Hindlimb muscle (tissue), 1 donor: ENCODE results near the gene EXOC4. TPM values are rescaled to one million over a fixed set of nuclear protein-coding genes. Genes with fewer than 3 reads are reported as not detected.
A peak's percentile ranks its signal among the peaks of the same experiment; 100 is the strongest.

Experiments
- DNase-seq: peaks from one replicate; pipeline ENCODE4 v3.0.0-alpha.2; 2013
- polyA plus RNA-seq: library from polyadenylated mRNA; unstranded; fragments of 120-200 nt; gene quantifications from one replicate; pipeline ENCODE4 v1.2.1, GENCODE V29; 2013; ENCODE audit not compliant: insufficient read length

EXOC4 gene
- polyA plus RNA-seq, 1 donor, result 47.9 TPM

GRCh38 chr7:134009314-134010110 is 756.6 kb downstream of the EXOC4 start:
- DNase-seq, result no peak

GRCh38 chr7:134013249-134013648 is 760.4 kb downstream of the EXOC4 start:
- no peak for DNase-seq

- DNase-seq, result no peak
These were observed 762.1 kb downstream of the EXOC4 start for GRCh38 chr7:134014935-134015334.

- peak; percentile 43 for DNase-seq
These were observed 763.5 kb downstream of the EXOC4 start for GRCh38 chr7:134016223-134016941.

- DNase-seq, result no peak
These were observed 764.0 kb downstream of the EXOC4 start for GRCh38 chr7:134016942-134017303.

GRCh38 chr7:134018306-134018705 is 765.4 kb downstream of the EXOC4 start:
- DNase-seq, result no peak

- DNase-seq, result no peak
These were observed 766.4 kb downstream of the EXOC4 start for GRCh38 chr7:134019251-134019650.

GRCh38 chr7:134021836-134022235 is 769.0 kb downstream of the EXOC4 start:
- DNase-seq, result no peak

GRCh38 chr7:134022286-134022911 is 769.5 kb downstream of the EXOC4 start:
- DNase-seq, result no peak

- no peak for DNase-seq
These were observed 771.9 kb downstream of the EXOC4 start for GRCh38 chr7:134024739-134025138.

GRCh38 chr7:134028853-134029252 is 776.0 kb downstream of the EXOC4 start:
- no peak for DNase-seq

- no peak for DNase-seq
These were observed 776.9 kb downstream of the EXOC4 start for GRCh38 chr7:134029743-134030142.

GRCh38 chr7:134030460-134030865 is 777.6 kb downstream of the EXOC4 start:
- no peak for DNase-seq

GRCh38 chr7:134031835-134032617 is 779.1 kb downstream of the EXOC4 start:
- no peak for DNase-seq

- no peak for DNase-seq
These were observed 781.8 kb downstream of the EXOC4 start for GRCh38 chr7:134034652-134035051.

GRCh38 chr7:134037991-134038390 is 785.1 kb downstream of the EXOC4 start:
- DNase-seq, result no peak

- no peak for DNase-seq
These were observed 788.1 kb downstream of the EXOC4 start for GRCh38 chr7:134040988-134041387.

GRCh38 chr7:134041477-134041876 is 788.6 kb downstream of the EXOC4 start:
- DNase-seq, result no peak

GRCh38 chr7:134042307-134042706 is 789.4 kb downstream of the EXOC4 start:
- no peak for DNase-seq

- DNase-seq, result no peak
These were observed 791.8 kb downstream of the EXOC4 start for GRCh38 chr7:134044682-134045081.

GRCh38 chr7:134045716-134046115 is 792.8 kb downstream of the EXOC4 start:
- DNase-seq, result no peak

GRCh38 chr7:134046594-134047128 is 793.8 kb downstream of the EXOC4 start:
- no peak for DNase-seq

GRCh38 chr7:134047675-134048074 is 794.8 kb downstream of the EXOC4 start:
- DNase-seq, result no peak
